Stimulated activated naive CD4-positive, alpha-beta T cell (primary cell): Measurements from ENCODE around the gene SLC6A14.

ENCODE experiments used
- DNase-seq, 6 experiments: peaks; one replicate each; lab custom pipeline; 2025; lab: John Stamatoyannopoulos, UW

Gene SLC6A14

GRCh38 chrX:116436358-116436816 is at the start of gene SLC6A14:
SLC6A14 (plus strand) TSS chrX:116436606; CDS start chrX:116436710, 104 bp downstream.
- no peak for DNase-seq

GRCh38 chrX:116395752-116396151 is 40.7 kb upstream of the SLC6A14 start:
- no peak for DNase-seq

- no peak for DNase-seq
These were observed 36.7 kb upstream of the SLC6A14 start for GRCh38 chrX:116399681-116400080.

- no peak for DNase-seq
These were observed 27.2 kb upstream of the SLC6A14 start for GRCh38 chrX:116409219-116409618.

GRCh38 chrX:116413273-116413672 is 23.1 kb upstream of the SLC6A14 start:
- no peak for DNase-seq

- DNase-seq = no peak
These were observed 19.2 kb upstream of the SLC6A14 start for GRCh38 chrX:116417214-116417613.

GRCh38 chrX:116417968-116418367 is 18.4 kb upstream of the SLC6A14 start:
- DNase-seq = no peak

GRCh38 chrX:116427978-116428377 is 8.4 kb upstream of the SLC6A14 start:
- DNase-seq = no peak

GRCh38 chrX:116435597-116435996 is 809 bp upstream of the SLC6A14 start:
- no peak for DNase-seq

- DNase-seq = no peak
These were observed 12.8 kb downstream of the SLC6A14 start for GRCh38 chrX:116449156-116449555.

- no peak for DNase-seq
These were observed 26.4 kb downstream of the SLC6A14 start, which contains the start of gene CT83 for GRCh38 chrX:116462822-116463221. CT83 (minus strand) TSS chrX:116462976; CDS start chrX:116462856, 120 bp downstream.

GRCh38 chrX:116480059-116480458 is 43.7 kb downstream of the SLC6A14 start:
- DNase-seq = no peak

GRCh38 chrX:116490104-116490503 is 53.7 kb downstream of the SLC6A14 start:
- no peak for DNase-seq

GRCh38 chrX:116493271-116493670 is 56.9 kb downstream of the SLC6A14 start:
- DNase-seq = no peak

GRCh38 chrX:116499780-116500179 is 63.4 kb downstream of the SLC6A14 start:
- no peak for DNase-seq
